DND-41 (cell line): ENCODE results near the gene OR7C1.

Experiments used
- ATAC-seq: fragments of 200-7000 bp; cut with Tn5 transposase; 3 replicates; pipeline ENCODE4 v1.9.1; 2021; ENCODE audit warnings: low read depth; ENCODE audit not compliant: insufficient read depth
- DNase-seq: peaks from one replicate; pipeline ENCODE4 v3.0.0-alpha.2; 2020
- H2AFZ ChIP-seq: 2 replicates; pipeline ENCODE4 v1.6.0; 2012; ENCODE audit warnings: low read depth, low read length
- H3K27ac ChIP-seq: 2 replicates; pipeline ENCODE4 v1.5.1; 2012; ENCODE audit warnings: low read length, inconsistent platforms
- H3K27me3 ChIP-seq: fragments of 200-600 bp; sonication (generic); 2 replicates; pipeline ENCODE4 v1.6.0; 2012; ENCODE audit warnings: low read length, mild to moderate bottlenecking, inconsistent platforms; ENCODE audit not compliant: insufficient read depth, poor library complexity
- H3K36me3 ChIP-seq: 2 replicates; pipeline ENCODE4 v1.5.1; 2012; ENCODE audit warnings: low read length, inconsistent platforms; ENCODE audit not compliant: insufficient read depth
- H3K4me1 ChIP-seq: 2 replicates; pipeline ENCODE4 v1.5.1; 2012; ENCODE audit warnings: mild to moderate bottlenecking, low read length; ENCODE audit not compliant: insufficient read depth
- H3K4me2 ChIP-seq: 2 replicates; pipeline ENCODE4 v1.6.0; 2012; ENCODE audit warnings: mild to moderate bottlenecking, moderate library complexity, low read length, inconsistent platforms; ENCODE audit not compliant: insufficient read depth
- H3K4me3 ChIP-seq, 2 experiments: fragments of 200-600 bp in 1 of 2; shearing (Covaris generic) in 1 of 2; 2 replicates each; pipeline ENCODE4 v1.5.1; 2012 to 2016; ENCODE audit warnings: inconsistent platforms in 2 of 2, low read length in 2 of 2, mild to moderate bottlenecking in 2 of 2, low read depth in 1 of 2, moderate library complexity in 1 of 2
- H3K79me2 ChIP-seq: 2 replicates; pipeline ENCODE4 v1.6.0; 2012; ENCODE audit warnings: low read length, inconsistent platforms; ENCODE audit not compliant: insufficient read depth
- H3K9ac ChIP-seq: 2 replicates; pipeline ENCODE4 v1.6.0; 2012; ENCODE audit warnings: low read depth, mild to moderate bottlenecking, inconsistent platforms, low read length, moderate library complexity
- H3K9me3 ChIP-seq: 2 replicates; pipeline ENCODE4 v1.5.1; 2012; ENCODE audit warnings: low read length, moderate library complexity, mild to moderate bottlenecking, inconsistent platforms; ENCODE audit not compliant: insufficient read depth, severe bottlenecking
- H4K20me1 ChIP-seq: 2 replicates; pipeline ENCODE4 v1.6.0; 2012; ENCODE audit warnings: low read length; ENCODE audit not compliant: insufficient read depth
- EZH2 ChIP-seq: IDR thresholded peaks from 3 replicates; pipeline ENCODE4 v1.6.1; 2012; ENCODE audit warnings: borderline replicate concordance, low read depth, mild to moderate bottlenecking, moderate library complexity, low read length, inconsistent platforms; ENCODE audit not compliant: severe bottlenecking
- TF ChIP-seq, protein P1 (sequence below): IDR thresholded peaks from 2 replicates; pipeline ENCODE4 v1.5.1; 2012; ENCODE audit warnings: borderline replicate concordance, low read length, moderate library complexity, mild to moderate bottlenecking; ENCODE audit not compliant: poor library complexity, severe bottlenecking; ENCODE audit errors: extremely low read depth

The OR7C1 gene

GRCh38 chr19:14761607-14762006 lies 73.4 kb downstream of the OR7C1 start:
- Histone ChIP-seq H3K79me2 (no peaks in the 10 kb centered on the region), H2AFZ (no peak overlapping the region), H3K36me3 (peaks cover 3% of the 10 kb centered on the region), H3K4me1 (no peaks in the 10 kb centered on the region), H3K4me2 (no peak overlapping the region), H3K9ac (no peak overlapping the region), H3K27ac (no peak overlapping the region), H3K27me3 (no peaks in the 10 kb centered on the region), H3K4me3 (no peak overlapping the region), H4K20me1 (no peaks in the 10 kb centered on the region), H3K9me3 (no peaks in the 10 kb centered on the region)
- TF ChIP-seq, protein P1, sequence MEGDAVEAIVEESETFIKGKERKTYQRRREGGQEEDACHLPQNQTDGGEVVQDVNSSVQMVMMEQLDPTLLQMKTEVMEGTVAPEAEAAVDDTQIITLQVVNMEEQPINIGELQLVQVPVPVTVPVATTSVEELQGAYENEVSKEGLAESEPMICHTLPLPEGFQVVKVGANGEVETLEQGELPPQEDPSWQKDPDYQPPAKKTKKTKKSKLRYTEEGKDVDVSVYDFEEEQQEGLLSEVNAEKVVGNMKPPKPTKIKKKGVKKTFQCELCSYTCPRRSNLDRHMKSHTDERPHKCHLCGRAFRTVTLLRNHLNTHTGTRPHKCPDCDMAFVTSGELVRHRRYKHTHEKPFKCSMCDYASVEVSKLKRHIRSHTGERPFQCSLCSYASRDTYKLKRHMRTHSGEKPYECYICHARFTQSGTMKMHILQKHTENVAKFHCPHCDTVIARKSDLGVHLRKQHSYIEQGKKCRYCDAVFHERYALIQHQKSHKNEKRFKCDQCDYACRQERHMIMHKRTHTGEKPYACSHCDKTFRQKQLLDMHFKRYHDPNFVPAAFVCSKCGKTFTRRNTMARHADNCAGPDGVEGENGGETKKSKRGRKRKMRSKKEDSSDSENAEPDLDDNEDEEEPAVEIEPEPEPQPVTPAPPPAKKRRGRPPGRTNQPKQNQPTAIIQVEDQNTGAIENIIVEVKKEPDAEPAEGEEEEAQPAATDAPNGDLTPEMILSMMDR = no peak
- TF ChIP-seq EZH2 = no peak
- no peak for ATAC-seq
- no peak for DNase-seq

DNA sequence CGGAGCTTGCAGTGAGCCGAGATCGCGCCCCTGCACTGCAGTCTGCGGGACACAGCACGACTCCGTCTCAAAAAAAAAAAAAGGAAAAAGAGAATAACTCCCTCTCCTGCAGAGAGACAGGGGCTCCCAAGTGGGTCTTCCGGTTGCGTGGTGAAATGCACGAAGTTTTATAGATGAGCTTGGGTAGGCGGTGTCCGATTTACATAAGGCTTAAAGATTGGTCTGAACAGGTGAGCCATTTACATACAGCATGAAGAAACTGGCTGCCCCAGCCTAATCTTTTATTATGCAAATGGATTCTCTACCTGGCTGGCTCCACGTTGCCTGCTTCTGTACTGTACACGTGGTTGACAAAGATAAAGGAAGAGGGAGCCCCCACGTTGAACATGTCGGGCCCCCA lies 76.2 kb downstream of the OR7C1 start:
- Histone ChIP-seq H2AFZ (no peak overlapping the region), H3K4me3 (no peak overlapping the region), H3K36me3 (peaks cover 5% of the 10 kb centered on the region; the same call in 1 of the 2 replicates)

GRCh38 chr19:14748601-14749000 lies 86.4 kb downstream of the OR7C1 start:
- Histone ChIP-seq H3K9ac (no peak overlapping the region), H3K4me1 (no peaks in the 10 kb centered on the region), H3K4me3 (no peak overlapping the region), H3K27ac (no peak overlapping the region), H3K79me2 (no peaks in the 10 kb centered on the region), H3K27me3 (no peaks in the 10 kb centered on the region), H2AFZ (no peak overlapping the region), H3K36me3 (peaks cover 23% of the 10 kb centered on the region), H3K9me3 (no peaks in the 10 kb centered on the region), H4K20me1 (no peaks in the 10 kb centered on the region), H3K4me2 (no peak overlapping the region)
- ATAC-seq (no peak), DNase-seq (no peak)
- TF ChIP-seq EZH2 = no peak
- TF ChIP-seq, protein P1 = no peak

More for the DNA sequence above, 76.2 kb downstream of the OR7C1 start:
- ATAC-seq (no peak), DNase-seq (no peak)
- H3K27me3 ChIP-seq = no peaks in the 10 kb centered on the region
- H3K4me2 ChIP-seq = no peak overlapping the region
- H4K20me1 ChIP-seq = no peaks in the 10 kb centered on the region
- no peak overlapping the region for H3K9ac ChIP-seq
- no peaks in the 10 kb centered on the region for H3K4me1 ChIP-seq
- H3K9me3 ChIP-seq = no peaks in the 10 kb centered on the region
- H3K27ac ChIP-seq = no peak overlapping the region
- no peaks in the 10 kb centered on the region for H3K79me2 ChIP-seq
- TF ChIP-seq EZH2 = no peak
- TF ChIP-seq, protein P1 = no peak
